ENCODE measurements around the gene ACOX2.

The ACOX2 gene

DNA sequence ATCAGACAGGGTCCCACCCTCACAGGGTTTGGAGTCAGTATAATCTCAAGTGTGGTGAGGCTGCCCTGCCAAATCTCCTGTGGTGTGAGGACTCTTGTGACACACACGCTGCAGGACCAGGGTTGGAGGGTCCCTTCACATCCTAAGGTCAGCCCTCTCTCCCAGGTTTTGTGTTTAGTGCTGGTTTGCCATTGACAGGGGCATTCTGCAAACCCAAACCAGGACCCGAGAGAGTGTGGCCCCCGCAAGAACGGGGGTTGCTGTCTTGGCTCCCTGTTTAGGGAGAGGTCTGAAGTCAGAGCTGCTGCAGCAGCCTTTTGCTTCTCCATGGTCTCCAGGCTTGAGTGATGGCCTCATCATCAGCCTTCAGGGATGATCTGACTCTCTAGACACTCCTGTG, 25.5 kb upstream of the ACOX2 start:
- Histone ChIP-seq H3K79me2 (ENCODE audit: insufficient read depth, low read length) (no peaks in the 10 kb centered on the region), H4K20me1 (ENCODE audit: insufficient read depth, low read length, poor library complexity, severe bottlenecking) (no peaks in the 10 kb centered on the region), H3K4me3 (ENCODE audit: low read length, poor library complexity, severe bottlenecking) (no peak overlapping the region), H3F3A (ENCODE audit: low read depth) (no peaks in the 10 kb centered on the region), H3K9ac (ENCODE audit: low read depth, low read length, poor library complexity, severe bottlenecking) (no peak overlapping the region), H3K4me2 (ENCODE audit: low read depth, low read length, poor library complexity, severe bottlenecking) (no peak overlapping the region), H2AFZ (ENCODE audit: low read length) (no peak overlapping the region), H3K9me2 (replicated peaks; ENCODE audit: low read depth, low read length) (no peaks in the 10 kb centered on the region), H3K27me3 (ENCODE audit: insufficient read depth, low read length, poor library complexity, severe bottlenecking) (no peaks in the 10 kb centered on the region), H3K4me1 (ENCODE audit: insufficient read depth, low read length, poor library complexity, severe bottlenecking) (no peaks in the 10 kb centered on the region), H3K36me3 (ENCODE audit: insufficient read depth, low read length) (no peaks in the 10 kb centered on the region), H3K9me3 (ENCODE audit: insufficient read depth, low read depth, low read length) (no peaks in the 10 kb centered on the region)
- TF ChIP-seq CTCF (conservative IDR thresholded peaks at IDR 0.05; ENCODE audit: low read length) (no peak), EZH2phosphoT487 (IDR thresholded peaks at IDR 0.05; ENCODE audit: borderline replicate concordance) (no peak)

DNA sequence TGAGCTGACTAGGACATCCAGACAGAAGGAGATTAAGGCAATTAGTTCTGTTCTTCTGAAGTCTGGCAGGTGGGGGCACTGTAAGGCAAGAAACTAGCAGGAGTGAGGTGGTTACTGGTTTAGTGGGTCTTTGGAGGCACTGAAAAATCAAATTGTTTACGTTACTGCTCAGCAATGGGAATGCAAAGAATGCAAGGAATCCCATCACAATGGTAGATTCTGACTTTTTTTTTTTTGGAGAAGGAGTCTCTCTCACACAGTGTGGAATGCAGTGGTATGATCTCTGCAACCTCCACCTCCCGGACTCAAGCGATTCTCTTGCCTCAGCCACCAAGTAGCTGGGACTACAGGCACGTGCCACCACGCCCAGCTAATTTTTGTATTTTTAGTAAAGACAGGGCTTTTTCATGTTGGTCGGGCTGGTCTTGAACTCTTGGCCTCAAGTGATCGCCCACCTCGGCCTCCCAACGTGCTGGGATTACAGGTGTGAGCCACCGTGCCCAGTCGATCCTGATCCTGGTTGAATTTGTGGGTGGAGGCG, 23.9 kb upstream of the ACOX2 start:
- H3K9me2 ChIP-seq (replicated peaks; ENCODE audit: low read depth, low read length) = no peaks in the 10 kb centered on the region
- H3K4me2 ChIP-seq (ENCODE audit: low read depth, low read length, poor library complexity, severe bottlenecking) = no peak overlapping the region
- peaks cover 8% of the 10 kb centered on the region for H3K4me1 ChIP-seq (ENCODE audit: insufficient read depth, low read length, poor library complexity, severe bottlenecking)
- no peak overlapping the region for H2AFZ ChIP-seq (ENCODE audit: low read length)
- TF ChIP-seq EZH2phosphoT487 (IDR thresholded peaks at IDR 0.05; ENCODE audit: borderline replicate concordance) (no peak), CTCF (conservative IDR thresholded peaks at IDR 0.05; ENCODE audit: low read length) (peak; percentile 45)
- no peaks in the 10 kb centered on the region for H3F3A ChIP-seq (ENCODE audit: low read depth)
- no peaks in the 10 kb centered on the region for H3K36me3 ChIP-seq (ENCODE audit: insufficient read depth, low read length)
- no peaks in the 10 kb centered on the region for H3K9me3 ChIP-seq (ENCODE audit: insufficient read depth, low read depth, low read length)
- H3K27me3 ChIP-seq (ENCODE audit: insufficient read depth, low read length, poor library complexity, severe bottlenecking) = no peaks in the 10 kb centered on the region
- no peak overlapping the region for H3K4me3 ChIP-seq (ENCODE audit: low read length, poor library complexity, severe bottlenecking)
- no peaks in the 10 kb centered on the region for H3K79me2 ChIP-seq (ENCODE audit: insufficient read depth, low read length)
- H4K20me1 ChIP-seq (ENCODE audit: insufficient read depth, low read length, poor library complexity, severe bottlenecking) = no peaks in the 10 kb centered on the region
- H3K9ac ChIP-seq (ENCODE audit: low read depth, low read length, poor library complexity, severe bottlenecking) = no peak overlapping the region

DNA sequence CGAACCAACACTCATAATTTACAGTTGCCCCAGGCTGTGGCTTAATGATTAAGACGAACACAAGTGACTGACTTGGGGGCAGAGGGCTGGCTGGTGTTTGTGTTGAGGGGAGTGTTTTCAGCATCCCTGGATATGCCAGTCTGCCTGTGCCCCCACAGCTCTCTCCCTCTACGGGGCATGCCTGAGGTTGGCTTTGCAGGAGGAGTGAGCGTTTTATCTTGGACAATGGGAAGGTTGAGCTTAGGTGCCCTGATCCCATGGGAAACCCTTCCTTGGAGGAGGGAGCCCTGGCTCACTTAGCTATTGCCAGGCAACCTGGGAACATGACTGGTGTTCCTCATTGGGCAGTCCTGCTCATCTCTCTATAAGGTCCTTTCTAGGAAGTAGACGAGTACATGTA, 22.6 kb upstream of the ACOX2 start:
- no peak overlapping the region for H3K4me3 ChIP-seq (ENCODE audit: low read length, poor library complexity, severe bottlenecking)
- peaks cover 8% of the 10 kb centered on the region for H3K4me1 ChIP-seq (ENCODE audit: insufficient read depth, low read length, poor library complexity, severe bottlenecking)
- no peaks in the 10 kb centered on the region for H3K9me2 ChIP-seq (replicated peaks; ENCODE audit: low read depth, low read length)
- no peaks in the 10 kb centered on the region for H3K36me3 ChIP-seq (ENCODE audit: insufficient read depth, low read length)
- H3F3A ChIP-seq (ENCODE audit: low read depth) = no peaks in the 10 kb centered on the region
- no peak overlapping the region for H3K9ac ChIP-seq (ENCODE audit: low read depth, low read length, poor library complexity, severe bottlenecking)
- H2AFZ ChIP-seq (ENCODE audit: low read length) = no peak overlapping the region
- no peaks in the 10 kb centered on the region for H3K9me3 ChIP-seq (ENCODE audit: insufficient read depth, low read depth, low read length)
- H3K27me3 ChIP-seq (ENCODE audit: insufficient read depth, low read length, poor library complexity, severe bottlenecking) = no peaks in the 10 kb centered on the region
- no peaks in the 10 kb centered on the region for H4K20me1 ChIP-seq (ENCODE audit: insufficient read depth, low read length, poor library complexity, severe bottlenecking)
- no peaks in the 10 kb centered on the region for H3K79me2 ChIP-seq (ENCODE audit: insufficient read depth, low read length)
- no peak for TF ChIP-seq CTCF (conservative IDR thresholded peaks at IDR 0.05; ENCODE audit: low read length)
- H3K4me2 ChIP-seq (ENCODE audit: low read depth, low read length, poor library complexity, severe bottlenecking) = no peak overlapping the region
